OCI-LY3 (cell line): ENCODE results near the gene IFITM1.

Source experiments
- CTCF ChIP-seq: fragments of 200-600, 300-600 bp; sonication (generic); IDR thresholded peaks from 2 replicates; pipeline ENCODE4 v1.5.1; 2014; ENCODE audit warnings: antibody characterized with exemption, low read length, low read depth
- EZH2phosphoT487 ChIP-seq: fragments of 200-600 bp; shearing (Covaris generic); IDR thresholded peaks from 2 replicates; pipeline ENCODE4 v1.6.1; 2018; ENCODE audit warnings: antibody characterized with exemption, mixed run types, low read depth

- TF ChIP-seq CTCF (no peak), EZH2phosphoT487 (no peak)
Measured at GRCh38 chr11:313304-313786, 495 bp upstream of the IFITM1 start.
